Measurements from ENCODE around the gene STAT2.

The STAT2 gene

GRCh38 chr12:56387152-56387736 is 27.3 kb upstream of the STAT2 start:
- no peaks in the 10 kb centered on the region for H3K9me3 ChIP-seq (ENCODE audit: insufficient read depth, low read length)
- no peaks in the 10 kb centered on the region for H3K36me3 ChIP-seq (replicated peaks; ENCODE audit: low read depth, low read length)
- TF ChIP-seq CTCF (IDR thresholded peaks at IDR 0.05; ENCODE audit: low read depth, low read length) (no peak), EZH2phosphoT487 (IDR thresholded peaks at IDR 0.05; ENCODE audit: low read depth) (no peak)
- H4K20me1 ChIP-seq (ENCODE audit: insufficient read depth, low read length) = no peaks in the 10 kb centered on the region
- H3K9ac ChIP-seq (ENCODE audit: low read length) = no peak overlapping the region
- no peak overlapping the region for H3K4me3 ChIP-seq (ENCODE audit: low read length)
- no peaks in the 10 kb centered on the region for H3K4me1 ChIP-seq (ENCODE audit: low read length)
- no peak overlapping the region for H2AFZ ChIP-seq (ENCODE audit: low read depth, low read length)
- H3K79me2 ChIP-seq (ENCODE audit: low read length) = no peaks in the 10 kb centered on the region
- no peak overlapping the region for H3K4me2 ChIP-seq (ENCODE audit: low read length)
- H3K27ac ChIP-seq (ENCODE audit: low read length) = no peak overlapping the region
- no peaks in the 10 kb centered on the region for H3K27me3 ChIP-seq (ENCODE audit: low read depth, low read length)

GRCh38 chr12:56385873-56386272 is 26.0 kb upstream of the STAT2 start:
- TF ChIP-seq CTCF (IDR thresholded peaks at IDR 0.05; ENCODE audit: low read depth, low read length) (no peak), EZH2phosphoT487 (IDR thresholded peaks at IDR 0.05; ENCODE audit: low read depth) (no peak)
- no peaks in the 10 kb centered on the region for H3K27me3 ChIP-seq (ENCODE audit: low read depth, low read length)
- H3K4me1 ChIP-seq (ENCODE audit: low read length) = no peaks in the 10 kb centered on the region

GRCh38 chr12:56382611-56383010 is 22.7 kb upstream of the STAT2 start:
- no peaks in the 10 kb centered on the region for H4K20me1 ChIP-seq (ENCODE audit: insufficient read depth, low read length)
- H3K9ac ChIP-seq (ENCODE audit: low read length) = no peak overlapping the region
- H3K4me3 ChIP-seq (ENCODE audit: low read length) = no peak overlapping the region
- H3K36me3 ChIP-seq (replicated peaks; ENCODE audit: low read depth, low read length) = no peaks in the 10 kb centered on the region
- TF ChIP-seq EZH2phosphoT487 (IDR thresholded peaks at IDR 0.05; ENCODE audit: low read depth) = no peak
- no peak for TF ChIP-seq CTCF (IDR thresholded peaks at IDR 0.05; ENCODE audit: low read depth, low read length)
- H3K4me1 ChIP-seq (ENCODE audit: low read length) = peaks cover 3% of the 10 kb centered on the region
- no peak overlapping the region for H3K27ac ChIP-seq (ENCODE audit: low read length)
- no peaks in the 10 kb centered on the region for H3K27me3 ChIP-seq (ENCODE audit: low read depth, low read length)
- no peak overlapping the region for H3K4me2 ChIP-seq (ENCODE audit: low read length)
- H2AFZ ChIP-seq (ENCODE audit: low read depth, low read length) = no peak overlapping the region
- no peaks in the 10 kb centered on the region for H3K79me2 ChIP-seq (ENCODE audit: low read length)
- no peaks in the 10 kb centered on the region for H3K9me3 ChIP-seq (ENCODE audit: insufficient read depth, low read length)

More at GRCh38 chr12:56385873-56386272, 26.0 kb upstream of the STAT2 start:
- Histone ChIP-seq H3K9ac (ENCODE audit: low read length) (no peak overlapping the region), H3K79me2 (ENCODE audit: low read length) (no peaks in the 10 kb centered on the region), H3K4me2 (ENCODE audit: low read length) (no peak overlapping the region), H3K4me3 (ENCODE audit: low read length) (no peak overlapping the region), H3K9me3 (ENCODE audit: insufficient read depth, low read length) (no peaks in the 10 kb centered on the region), H3K36me3 (replicated peaks; ENCODE audit: low read depth, low read length) (no peaks in the 10 kb centered on the region), H4K20me1 (ENCODE audit: insufficient read depth, low read length) (no peaks in the 10 kb centered on the region), H2AFZ (ENCODE audit: low read depth, low read length) (no peak overlapping the region), H3K27ac (ENCODE audit: low read length) (no peak overlapping the region)

GRCh38 chr12:56377989-56378316 is 18.0 kb upstream of the STAT2 start:
- Histone ChIP-seq H4K20me1 (ENCODE audit: insufficient read depth, low read length) (no peaks in the 10 kb centered on the region), H2AFZ (ENCODE audit: low read depth, low read length) (peak overlapping the region; percentile 73), H3K9ac (ENCODE audit: low read length) (0 out of 2 replicates have a peak overlapping the region, but pooled peaks have one; percentile 17), H3K27ac (ENCODE audit: low read length) (0 out of 2 replicates have a peak overlapping the region, but pooled peaks have one; percentile 8), H3K4me3 (ENCODE audit: low read length) (no peak overlapping the region), H3K9me3 (ENCODE audit: insufficient read depth, low read length) (no peaks in the 10 kb centered on the region), H3K79me2 (ENCODE audit: low read length) (no peaks in the 10 kb centered on the region), H3K36me3 (replicated peaks; ENCODE audit: low read depth, low read length) (no peaks in the 10 kb centered on the region), H3K4me2 (ENCODE audit: low read length) (no peak overlapping the region), H3K27me3 (ENCODE audit: low read depth, low read length) (no peaks in the 10 kb centered on the region), H3K4me1 (ENCODE audit: low read length) (peaks cover 38% of the 10 kb centered on the region)
- no peak for TF ChIP-seq EZH2phosphoT487 (IDR thresholded peaks at IDR 0.05; ENCODE audit: low read depth)
- no peak for TF ChIP-seq CTCF (IDR thresholded peaks at IDR 0.05; ENCODE audit: low read depth, low read length)
